Nephron progenitor cell (in vitro differentiated cells): ENCODE results near the gene GFOD1.
A peak's percentile ranks its signal among the peaks of the same experiment; 100 is the strongest.

ENCODE experiments used
- DNase-seq: peaks from one replicate; pipeline ENCODE4 v3.0.0; 2021
- H3K27ac Mint-ChIP-seq: 2 replicates; pipeline ENCODE4 v1.8.0; 2021; ENCODE audit warnings: mild to moderate bottlenecking, moderate library complexity, mixed read lengths
- H3K27me3 Mint-ChIP-seq: 2 replicates; pipeline ENCODE4 v1.8.0; 2021; ENCODE audit warnings: mild to moderate bottlenecking, low read depth, mixed read lengths; ENCODE audit not compliant: poor library complexity
- H3K36me3 Mint-ChIP-seq: 2 replicates; pipeline ENCODE4 v1.8.0; 2021; ENCODE audit warnings: low read depth, mixed read lengths
- H3K4me1 Mint-ChIP-seq: 2 replicates; pipeline ENCODE4 v1.8.0; 2021; ENCODE audit warnings: mixed read lengths
- H3K4me3 Mint-ChIP-seq: 2 replicates; pipeline ENCODE4 v1.8.0; 2021; ENCODE audit warnings: mild to moderate bottlenecking, moderate library complexity, mixed read lengths
- H3K9me3 Mint-ChIP-seq: 2 replicates; pipeline ENCODE4 v1.8.0; 2021; ENCODE audit warnings: mild to moderate bottlenecking, moderate library complexity, mixed read lengths
- CTCF ChIP-seq: fragments of 200-600 bp; sonication (generic); IDR thresholded peaks from 2 replicates; pipeline ENCODE4 v1.5.0; 2021; ENCODE audit warnings: antibody characterized with exemption

The GFOD1 gene

GRCh38 chr6:13479971-13480434, 7.4 kb downstream of the GFOD1 start:
- no peak for DNase-seq
- no peak overlapping the region for H3K4me3 Mint-ChIP-seq
- H3K27me3 Mint-ChIP-seq, result peaks cover 11% of the 10 kb centered on the region

GRCh38 chr6:13479206-13479800, 8.1 kb downstream of the GFOD1 start:
- no peak for TF ChIP-seq CTCF
- Mint-ChIP-seq H3K9me3 (peaks cover 8% of the 10 kb centered on the region), H3K36me3 (peaks cover 10% of the 10 kb centered on the region), H3K4me1 (peaks cover 26% of the 10 kb centered on the region), H3K4me3 (no peak overlapping the region), H3K27ac (no peak overlapping the region), H3K27me3 (peaks cover 8% of the 10 kb centered on the region)
- no peak for DNase-seq

More at GRCh38 chr6:13479971-13480434, 7.4 kb downstream of the GFOD1 start:
- peaks cover 26% of the 10 kb centered on the region for H3K4me1 Mint-ChIP-seq
- H3K27ac Mint-ChIP-seq, result no peak overlapping the region
- peaks cover under 1% of the 10 kb centered on the region for H3K9me3 Mint-ChIP-seq
- H3K36me3 Mint-ChIP-seq, result peaks cover 4% of the 10 kb centered on the region
- no peak for TF ChIP-seq CTCF

- Mint-ChIP-seq H3K27ac (no peak overlapping the region), H3K9me3 (peaks cover 8% of the 10 kb centered on the region), H3K4me3 (no peak overlapping the region), H3K36me3 (peaks cover 10% of the 10 kb centered on the region), H3K4me1 (peaks cover 24% of the 10 kb centered on the region), H3K27me3 (peaks cover 7% of the 10 kb centered on the region)
- no peak for TF ChIP-seq CTCF
- DNase-seq, result no peak
These were observed 8.9 kb downstream of the GFOD1 start for GRCh38 chr6:13478525-13478966.

DNA sequence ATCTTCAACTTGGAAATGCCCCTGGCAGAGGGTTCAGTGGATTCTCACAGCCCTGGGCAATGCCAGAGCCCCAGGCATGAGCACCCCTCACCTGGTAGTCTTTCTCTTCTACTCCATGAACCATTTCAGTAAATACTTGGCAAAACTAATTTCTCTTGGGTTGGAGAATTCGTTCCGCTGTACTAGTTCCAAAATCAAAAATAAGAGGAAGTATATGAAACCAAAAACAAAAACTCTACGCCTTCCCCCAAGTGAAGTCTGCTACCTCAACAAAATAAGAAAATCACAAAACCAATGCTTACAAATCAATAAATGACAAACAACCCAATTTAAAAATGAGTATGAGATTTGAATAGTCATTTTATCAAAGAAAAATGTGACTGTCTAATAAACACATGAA, 12.6 kb downstream of the GFOD1 start:
- Mint-ChIP-seq H3K4me1 (peaks cover 37% of the 10 kb centered on the region), H3K27ac (no peak overlapping the region), H3K27me3 (no peaks in the 10 kb centered on the region)

DNA sequence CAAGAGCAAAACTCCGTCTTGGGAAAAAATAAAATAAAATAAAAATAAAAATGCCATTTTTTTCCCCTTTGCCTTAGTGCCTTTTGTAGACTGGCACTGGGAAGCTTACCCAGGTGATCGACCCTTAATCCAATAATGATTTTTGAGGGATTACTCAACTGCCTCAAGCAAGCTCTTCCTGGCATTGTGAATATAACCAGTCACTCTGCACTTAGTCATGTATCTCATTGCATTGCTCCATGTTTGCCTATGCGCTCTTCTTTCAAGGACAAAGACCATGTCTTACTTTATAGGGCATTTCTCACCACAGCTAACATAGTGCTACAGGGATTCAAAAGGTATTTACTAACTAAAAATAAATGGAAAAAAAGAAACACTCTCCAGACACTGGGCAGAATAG, 13.0 kb downstream of the GFOD1 start:
- Mint-ChIP-seq H3K27ac (no peak overlapping the region), H3K4me1 (peaks cover 38% of the 10 kb centered on the region), H3K36me3 (peaks cover 12% of the 10 kb centered on the region), H3K9me3 (peaks cover 9% of the 10 kb centered on the region), H3K27me3 (no peaks in the 10 kb centered on the region), H3K4me3 (no peak overlapping the region)
- TF ChIP-seq CTCF, result no peak
- DNase-seq, result no peak

More for the DNA sequence above, 12.6 kb downstream of the GFOD1 start:
- no peak for DNase-seq
- Mint-ChIP-seq H3K4me3 (no peak overlapping the region), H3K36me3 (peaks cover 10% of the 10 kb centered on the region), H3K9me3 (peaks cover 8% of the 10 kb centered on the region)
- TF ChIP-seq CTCF, result no peak

DNA sequence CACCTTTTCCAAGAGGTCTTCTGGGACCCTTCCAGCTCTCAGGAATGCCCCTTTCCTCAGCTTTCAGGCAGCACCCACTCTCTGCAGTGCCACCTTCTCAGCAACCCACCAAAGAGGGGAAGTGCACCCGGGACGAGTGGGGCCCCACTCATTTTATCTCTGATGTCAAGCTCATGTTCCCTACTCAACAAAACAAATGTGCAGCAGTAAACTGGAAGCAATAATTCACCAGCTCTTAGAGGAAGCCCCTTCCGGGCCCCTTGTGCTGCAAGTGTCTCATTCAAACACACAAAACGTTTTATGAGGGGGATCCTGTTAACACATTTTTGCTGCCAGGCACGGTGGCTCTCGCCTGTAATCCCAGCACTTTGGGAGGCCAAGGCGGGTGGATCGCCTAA, 13.6 kb downstream of the GFOD1 start:
- peaks cover 38% of the 10 kb centered on the region for H3K4me1 Mint-ChIP-seq
- no peak for TF ChIP-seq CTCF
- H3K36me3 Mint-ChIP-seq, result peaks cover 17% of the 10 kb centered on the region
- peaks cover 15% of the 10 kb centered on the region for H3K9me3 Mint-ChIP-seq
- peak overlapping the region; percentile 92 for H3K27ac Mint-ChIP-seq
- DNase-seq, result no peak
- no peak overlapping the region for H3K4me3 Mint-ChIP-seq
- no peaks in the 10 kb centered on the region for H3K27me3 Mint-ChIP-seq
